ENCODE measurements around the gene RBM47.
"Not testable (repeated sequence)": the region's sequence is repeated elsewhere in the genome, so short reads cannot be mapped to it uniquely, and the experiment has no call there.

Gene RBM47

DNA sequence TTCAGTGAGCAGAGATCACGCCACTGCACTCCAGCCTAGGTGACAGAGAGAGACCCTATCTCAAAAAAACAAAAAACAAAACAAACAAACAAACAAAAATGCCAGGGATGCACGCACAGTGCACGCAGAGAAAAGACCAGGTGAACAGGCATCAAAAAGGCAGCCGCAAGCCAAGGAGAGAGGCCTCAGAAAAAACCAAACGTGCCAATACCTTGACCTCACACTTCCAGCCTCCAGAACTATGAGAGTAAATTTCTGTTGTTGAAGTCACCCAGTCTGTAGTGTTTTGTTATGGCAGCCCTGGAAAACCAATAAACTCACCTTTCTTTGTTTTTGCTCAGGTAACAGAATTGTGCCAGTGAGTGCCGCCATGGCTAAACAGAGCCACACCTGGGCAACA is 228.6 kb downstream of the RBM47 start:
- DNase-seq: no peak

DNA sequence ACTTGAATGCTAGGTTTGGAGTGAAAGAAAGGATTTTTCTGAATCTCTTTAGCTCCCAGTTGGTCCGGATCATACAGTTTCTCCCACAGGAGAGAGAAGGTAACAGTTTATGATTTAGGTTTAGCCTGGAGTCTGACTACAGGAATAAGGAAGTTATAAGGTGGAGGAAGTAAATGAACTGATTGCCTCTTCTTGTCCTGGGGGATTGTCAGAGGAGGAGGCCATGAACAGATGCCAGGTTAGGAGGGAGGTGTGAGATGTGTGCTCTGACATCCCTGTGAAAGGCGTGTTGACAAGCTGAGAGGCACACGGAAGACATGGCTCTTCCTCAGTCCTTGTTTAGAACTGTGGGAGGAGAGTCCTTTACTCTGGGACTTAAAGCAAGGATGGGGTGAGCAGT is 230.1 kb downstream of the RBM47 start:
- DNase-seq: no peak

GRCh38 chr4:40395908-40396793 is 233.5 kb downstream of the RBM47 start:
- DNase-seq: no peak

DNA sequence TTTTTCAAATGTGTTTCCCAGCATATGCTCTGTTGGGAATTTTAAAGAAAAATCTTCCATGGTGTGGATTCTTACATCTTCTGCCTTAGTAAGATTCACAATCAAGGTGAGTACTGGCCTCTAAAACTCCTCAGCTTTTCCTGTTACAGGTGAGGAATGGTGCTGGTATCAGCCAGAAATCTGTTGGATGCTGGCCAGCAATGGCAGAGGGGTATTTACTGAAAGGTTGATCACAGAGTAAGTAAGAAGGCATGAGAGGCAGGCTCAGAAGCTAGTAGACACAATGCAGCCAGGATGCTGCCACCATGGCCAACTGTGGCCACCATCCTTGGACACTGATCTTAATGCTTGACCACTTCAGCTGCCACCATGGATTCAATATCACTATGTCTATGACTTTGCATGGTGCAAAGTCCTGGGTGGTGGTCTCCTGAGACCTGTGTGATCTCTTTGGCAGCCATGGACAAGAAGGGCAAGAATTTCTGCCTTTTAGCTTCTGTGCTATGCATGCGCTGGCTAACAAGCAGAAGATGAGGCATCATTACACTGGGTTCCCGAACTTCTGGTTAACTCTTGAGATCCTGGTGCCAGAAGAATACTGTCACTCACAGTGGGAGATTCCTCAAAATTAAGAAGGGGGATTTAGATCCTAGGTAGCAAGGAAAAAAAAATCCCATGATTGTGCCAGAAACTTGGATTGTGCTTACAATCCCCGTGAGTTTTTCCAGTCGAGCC is 234.3 kb downstream of the RBM47 start:
- DNase-seq: no peak

DNA sequence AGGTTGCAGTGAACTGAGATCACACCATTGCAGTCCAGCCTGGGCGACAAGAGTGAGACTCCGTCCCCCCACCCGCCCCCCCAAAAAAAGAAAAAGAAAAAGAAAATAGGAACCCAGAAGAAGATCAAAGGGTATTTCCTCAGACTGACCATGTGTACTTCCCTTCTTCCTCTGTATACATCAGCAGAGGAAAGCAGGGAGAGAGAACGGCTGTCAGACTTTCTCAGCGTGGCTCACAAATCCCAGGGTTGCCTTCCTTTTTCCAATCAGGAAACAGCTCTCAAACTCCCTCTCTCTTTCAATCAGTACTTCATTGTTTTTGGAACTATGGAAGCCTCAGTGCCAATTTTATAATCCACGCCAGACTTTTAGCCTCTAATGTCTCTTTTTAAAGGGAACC is 235.4 kb downstream of the RBM47 start:
- DNase-seq: no peak

GRCh38 chr4:40392241-40392640 is 237.4 kb downstream of the RBM47 start:
- not testable (repeated sequence) for DNase-seq

- no peak for DNase-seq
These were observed 239.7 kb downstream of the RBM47 start for GRCh38 chr4:40389986-40390385.

DNA sequence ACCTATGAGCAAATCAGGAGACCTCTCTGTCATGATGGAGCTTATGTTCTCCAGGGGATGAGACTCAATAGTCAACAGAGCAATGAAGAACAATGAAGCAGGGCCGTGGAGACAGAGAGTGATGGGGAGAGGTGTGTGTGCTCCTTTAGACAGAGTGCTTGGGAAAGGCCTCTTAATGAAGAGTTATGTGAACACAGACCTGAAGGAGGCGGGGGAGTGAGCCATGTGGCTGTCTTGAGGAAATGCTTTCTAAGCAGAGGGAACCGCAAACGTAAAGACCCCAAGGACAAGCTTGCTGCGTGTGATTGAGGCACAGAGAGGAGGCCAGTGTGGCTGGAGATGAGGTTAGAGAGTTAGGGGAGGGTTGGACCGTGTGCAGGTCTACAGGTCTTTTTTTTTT is 241.4 kb downstream of the RBM47 start:
- no peak for DNase-seq

- DNase-seq: no peak
These were observed 249.0 kb downstream of the RBM47 start for GRCh38 chr4:40380647-40381046.

DNA sequence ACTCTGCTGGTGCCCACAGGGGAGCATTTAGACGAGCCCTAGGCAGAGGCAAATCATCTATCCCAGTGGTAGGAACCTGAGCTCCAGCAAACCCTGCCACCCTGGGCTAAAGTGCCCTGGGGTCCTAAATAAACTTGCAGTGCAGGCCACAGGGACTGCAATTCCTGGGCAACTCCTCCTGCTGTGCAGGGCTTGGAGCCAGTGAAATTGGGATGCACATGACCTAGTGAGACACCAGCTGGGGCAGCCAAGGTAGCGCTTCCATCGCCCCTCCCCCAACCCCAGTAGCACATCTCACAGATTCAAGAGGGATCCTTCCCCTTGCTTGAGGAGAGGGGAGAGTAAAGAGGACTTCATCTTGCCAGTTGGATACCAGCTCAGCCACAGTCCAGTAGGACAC is 250.4 kb downstream of the RBM47 start:
- no peak for DNase-seq

DNA sequence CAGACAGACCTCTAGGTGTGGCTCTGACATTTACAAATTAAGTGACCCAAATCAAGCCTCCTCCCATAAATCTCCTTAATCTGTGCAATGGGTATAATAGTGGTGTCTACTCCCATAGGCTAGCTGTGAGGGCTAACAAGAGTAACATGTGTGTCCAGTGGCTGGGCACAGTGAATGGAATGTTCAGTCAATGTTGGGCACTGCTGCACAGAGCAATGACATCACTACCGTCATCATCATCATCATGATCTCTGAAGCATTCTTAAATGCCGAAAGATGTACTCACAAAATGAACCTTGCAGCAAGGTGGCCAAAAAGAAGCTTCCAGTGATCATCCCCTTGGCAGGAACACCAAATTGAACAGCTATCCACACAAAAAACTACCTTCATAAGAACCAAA is 251.0 kb downstream of the RBM47 start:
- DNase-seq: no peak

GRCh38 chr4:40377512-40378365 is 251.9 kb downstream of the RBM47 start:
- DNase-seq: no peak

DNA sequence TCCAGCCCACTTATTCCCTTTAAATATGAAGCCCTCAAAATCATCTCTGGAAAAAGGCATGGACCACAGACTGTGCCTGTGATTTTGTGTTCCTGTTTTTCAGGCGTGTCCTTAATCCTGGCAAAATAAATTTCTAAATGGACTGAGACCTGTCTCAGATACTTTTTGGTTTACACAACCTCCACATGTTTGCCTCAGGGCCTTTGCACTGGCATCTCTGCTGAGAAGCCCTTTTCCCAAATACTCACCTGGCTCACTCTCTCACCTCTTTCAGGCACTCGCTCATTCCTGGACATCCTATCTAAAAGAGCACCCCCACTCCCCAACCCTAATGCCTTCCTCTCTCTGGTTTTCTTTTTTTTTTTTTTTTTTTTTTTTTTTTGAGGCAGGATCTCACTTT is 254.0 kb downstream of the RBM47 start:
- no peak for DNase-seq

GRCh38 chr4:40375095-40375494 is 254.6 kb downstream of the RBM47 start:
- DNase-seq: no peak

GRCh38 chr4:40373636-40374035 is 256.0 kb downstream of the RBM47 start:
- DNase-seq: no peak

Data from NCI-H1048 (cell line).